GM18951 (cell line): ENCODE results near the gene DDX28.
"Not testable (repeated sequence)": the region's sequence is repeated elsewhere in the genome, so short reads cannot be mapped to it uniquely, and the experiment has no call there.

Source experiments
- POLR2A ChIP-seq: IDR thresholded peaks from 4 replicates; pipeline ENCODE4 v1.6.1; 2011; ENCODE audit warnings: mild to moderate bottlenecking; ENCODE audit not compliant: insufficient read length, insufficient read depth; ENCODE audit errors: extremely low read depth
- in situ Hi-C: fragments of 300-500 bp; cut with MboI; formaldehyde crosslinking; loops from one replicate; pipeline ENCODE4 v1.12.0; 2022; ENCODE audit warnings: low sequenced_read_pairs, mixed read lengths, inconsistent platforms; ENCODE audit not compliant: unreplicated experiment

DDX28 gene

GRCh38 chr16:68028996-68029395, 6.0 kb upstream of the DDX28 start:
- in situ Hi-C loops: loop anchor here (25.0 kb wide), 1 partner anchor 367 kb away; the partner anchor contains the start of genes ACD, C16orf86, ENKD1 and PARD6A
- TF ChIP-seq POLR2A: no peak

DNA sequence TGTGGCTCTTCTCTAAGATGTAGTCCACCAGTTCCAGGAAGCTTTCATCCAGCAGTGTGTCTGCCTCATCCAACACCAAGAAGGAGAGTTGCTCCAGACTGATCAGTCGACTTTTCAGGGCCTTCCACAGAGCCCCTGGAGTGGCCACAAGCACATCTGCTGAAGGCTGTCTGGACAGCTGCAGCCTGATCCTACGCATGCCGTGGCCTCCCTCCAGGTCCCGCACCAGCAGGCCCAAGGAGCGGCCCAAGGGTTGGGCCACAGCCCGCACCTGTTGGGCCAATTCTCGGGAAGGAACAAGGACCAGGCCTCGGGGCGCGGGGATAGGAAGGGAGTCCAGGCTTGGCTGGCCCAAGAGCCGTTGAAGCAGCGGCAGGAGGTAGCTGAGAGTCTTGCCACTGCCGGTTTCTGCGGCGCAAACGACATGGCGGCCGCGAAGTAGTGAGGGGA, 729 bp downstream of the DDX28 start:
- no peak for TF ChIP-seq POLR2A
- in situ Hi-C loops: no loop called here

- no peak for TF ChIP-seq POLR2A
- in situ Hi-C loops: no loop called here
These were observed 1.5 kb downstream of the DDX28 start for GRCh38 chr16:68021490-68021889.

- in situ Hi-C loops: no loop called here
- TF ChIP-seq POLR2A: no peak
These were observed 3.8 kb downstream of the DDX28 start for GRCh38 chr16:68019167-68019680.

- TF ChIP-seq POLR2A: no peak
- in situ Hi-C loops: no loop called here
These were observed 7.4 kb downstream of the DDX28 start, which contains the start of gene DPEP2NB for GRCh38 chr16:68015681-68016080. Gene DPEP2NB (minus strand): TSS chr16:68015911. CDS start chr16:68015770, 141 bp downstream.

- no peak for TF ChIP-seq POLR2A
- in situ Hi-C loops: no loop called here
These were observed 9.6 kb downstream of the DDX28 start for GRCh38 chr16:68013440-68013839.

- in situ Hi-C loops: not testable (repeated sequence)
These were observed 13.2 kb downstream of the DDX28 start for GRCh38 chr16:68009872-68010271.

GRCh38 chr16:68009157-68009735, 13.8 kb downstream of the DDX28 start:
- in situ Hi-C loops: no loop called here
- no peak for TF ChIP-seq POLR2A

- no peak for TF ChIP-seq POLR2A
- in situ Hi-C loops: no loop called here
These were observed 17.2 kb downstream of the DDX28 start for GRCh38 chr16:68005786-68006286.

DNA sequence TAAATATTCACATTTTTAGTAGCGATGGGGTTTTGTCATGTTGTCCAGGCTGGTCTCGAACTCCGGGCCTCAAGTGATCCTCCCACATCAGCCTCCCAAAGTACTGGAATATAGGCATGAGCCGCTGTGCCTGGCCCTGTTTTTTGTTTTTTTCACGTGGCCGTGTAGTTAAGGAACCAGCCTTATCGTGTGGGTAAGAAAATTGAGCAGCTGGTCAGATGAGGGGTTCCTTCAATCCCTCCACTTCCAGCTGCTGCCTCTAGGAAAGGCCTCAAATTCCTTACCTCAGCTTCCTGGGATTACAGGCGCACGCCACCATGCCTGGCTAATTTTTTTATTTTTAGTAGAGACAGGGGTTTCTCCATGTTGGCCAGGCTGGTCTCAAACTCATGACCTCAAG, 17.8 kb downstream of the DDX28 start:
- in situ Hi-C loops: no loop called here
- no peak for TF ChIP-seq POLR2A

GRCh38 chr16:68003031-68003430, 20.0 kb downstream of the DDX28 start:
- in situ Hi-C loops: no loop called here
- TF ChIP-seq POLR2A: no peak

GRCh38 chr16:68000450-68000849, 22.6 kb downstream of the DDX28 start:
- TF ChIP-seq POLR2A: no peak
- in situ Hi-C loops: no loop called here

DNA sequence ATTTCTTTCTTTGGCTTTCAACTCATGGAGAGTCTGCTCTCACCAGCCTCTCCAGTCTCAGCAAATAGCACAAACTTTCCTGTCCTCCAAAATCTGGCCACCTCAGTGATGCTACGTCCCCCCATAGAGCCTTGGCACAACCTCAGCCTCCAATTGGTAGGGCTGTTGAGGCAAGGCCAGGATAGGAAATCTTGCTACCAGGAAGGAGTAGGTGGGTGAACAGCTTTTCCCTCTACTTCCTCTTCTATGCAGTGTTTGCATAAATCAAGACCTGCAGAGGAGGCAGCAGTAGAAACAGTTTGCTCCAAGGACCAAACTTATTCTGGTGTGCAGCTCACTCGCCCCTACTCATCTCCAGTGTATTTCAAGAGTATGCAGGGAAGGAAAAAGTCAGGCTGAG, 23.0 kb downstream of the DDX28 start:
- in situ Hi-C loops: no loop called here
- no peak for TF ChIP-seq POLR2A
